Endothelial cell of umbilical vein (primary cell): ENCODE results near the gene ITGA7. TPM values are rescaled to one million over a fixed set of nuclear protein-coding genes. Genes with fewer than 3 reads are reported as not detected.

Source experiments
- BruUV-seq: library from RNA; stranded (reverse); fragments of 400-500 nt; replicated peaks from 2 replicates; lab custom pipeline; 2021; lab: Mats Ljungman, UMichigan
- CTCF ChIA-PET: fragments of 300-600, 350-600 bp; sonication (Branson Sonifier 250); formaldehyde crosslinking; loops from one replicate; lab custom pipeline; 2021; ENCODE audit warnings: antibody characterized with exemption, inconsistent platforms; lab: Charles Lee
- POLR2A ChIA-PET: fragments of 300-600, 350-600 bp; sonication (Branson Sonifier 250); formaldehyde crosslinking; loops from one replicate; lab custom pipeline; 2021; ENCODE audit warnings: antibody characterized with exemption, inconsistent platforms; lab: Charles Lee
- DNase-seq: peaks from one replicate; pipeline ENCODE4 v3.0.0-alpha.2; 2011; ENCODE audit warnings: low read depth, low spot score
- FAIRE-seq: peaks from 2 replicates; lab custom pipeline; 2011; peaks lifted over from hg19 to GRCh38; lab: Jason Lieb, UNC
- H2AFZ ChIP-seq: 2 replicates; pipeline ENCODE4 v1.6.0; 2012; ENCODE audit warnings: low read depth, low read length, control low read depth, inconsistent platforms
- H3K27ac ChIP-seq: 2 replicates; pipeline ENCODE4 v1.5.1; 2011; ENCODE audit warnings: low read depth, mild to moderate bottlenecking, control low read depth, low read length, moderate library complexity; ENCODE audit not compliant: insufficient read depth
- H3K27me3 ChIP-seq, 2 experiments: 2 replicates each; pipeline versions ENCODE4 v1.6.0 to v1.6.1; 2011; ENCODE audit warnings: low read length in 2 of 2, mixed read lengths in 1 of 2; ENCODE audit not compliant: control insufficient read depth in 2 of 2, insufficient read depth in 2 of 2
- H3K36me3 ChIP-seq, 2 experiments: 2 replicates in 1 of 2; 3 replicates in 1 of 2; pipeline ENCODE4 v1.5.1; 2011; ENCODE audit warnings: low read length in 2 of 2, mild to moderate bottlenecking in 1 of 2, moderate library complexity in 1 of 2; ENCODE audit not compliant: control insufficient read depth in 2 of 2, insufficient read depth in 2 of 2; ENCODE audit errors: extremely low read depth in 1 of 2
- H3K4me1 ChIP-seq: 3 replicates; pipeline ENCODE4 v1.5.1; 2011; ENCODE audit warnings: mild to moderate bottlenecking, low read length; ENCODE audit not compliant: control insufficient read depth, insufficient read depth; ENCODE audit errors: extremely low read depth
- H3K4me2 ChIP-seq: 2 replicates; pipeline ENCODE4 v1.6.1; 2011; ENCODE audit warnings: low read length, control low read depth, mixed read lengths; ENCODE audit not compliant: insufficient read depth
- H3K4me3 ChIP-seq, 3 experiments: fragments of 200-600 bp in 1 of 3; sonication (generic), shearing (Covaris generic) in 1 of 3; replicated peaks in 1 of 3; 2 replicates each; pipeline ENCODE4 v1.5.1; 2011 to 2016; ENCODE audit warnings: control low read depth in 3 of 3, low read length in 3 of 3, mild to moderate bottlenecking in 2 of 3, inconsistent platforms in 1 of 3, low read depth in 1 of 3, moderate library complexity in 1 of 3; ENCODE audit not compliant: insufficient read depth in 1 of 3
- H3K79me2 ChIP-seq: 2 replicates; pipeline ENCODE4 v1.6.0; 2012; ENCODE audit warnings: low read length, inconsistent platforms; ENCODE audit not compliant: control insufficient read depth, insufficient read depth
- H3K9ac ChIP-seq: replicated peaks from 2 replicates; pipeline ENCODE3; 2011; ENCODE audit warnings: low read length, control low read depth; ENCODE audit not compliant: insufficient read depth; ENCODE audit errors: extremely low read depth
- H3K9me1 ChIP-seq: replicated peaks from 3 replicates; pipeline ENCODE4 v1.6.0; 2011; ENCODE audit warnings: mild to moderate bottlenecking, low read length; ENCODE audit not compliant: control insufficient read depth, insufficient read depth; ENCODE audit errors: extremely low read depth
- H3K9me3 ChIP-seq: replicated peaks from 2 replicates; pipeline ENCODE4 v1.5.1; 2012; ENCODE audit warnings: low read length, inconsistent platforms; ENCODE audit not compliant: control insufficient read depth, insufficient read depth
- H4K20me1 ChIP-seq: replicated peaks from 2 replicates; pipeline ENCODE3; 2011; ENCODE audit warnings: mild to moderate bottlenecking, low read length; ENCODE audit not compliant: control insufficient read depth, insufficient read depth; ENCODE audit errors: extremely low read depth
- CTCF ChIP-seq, 2 donors: IDR thresholded peaks; 1 replicate in 1 of 2; 2 replicates in 1 of 2; pipeline ENCODE4 v1.5.1; 2011; ENCODE audit warnings: low read length in 2 of 2, mild to moderate bottlenecking in 2 of 2, moderate library complexity in 2 of 2, control low read depth in 1 of 2, inconsistent platforms in 1 of 2, low read depth in 1 of 2; ENCODE audit not compliant: insufficient read depth in 1 of 2; ENCODE audit errors: extremely low read depth in 1 of 2
- EZH2 ChIP-seq: IDR thresholded peaks from 2 replicates; pipeline ENCODE4 v1.6.1; 2012; ENCODE audit warnings: borderline replicate concordance, low read depth, mild to moderate bottlenecking, moderate library complexity, low read length, inconsistent platforms; ENCODE audit not compliant: severe bottlenecking
- FOS ChIP-seq: IDR thresholded peaks from 2 replicates; pipeline ENCODE4 v1.6.1; 2011; ENCODE audit warnings: mild to moderate bottlenecking, low read length, moderate library complexity, borderline replicate concordance; ENCODE audit not compliant: insufficient read depth
- GATA2 ChIP-seq: IDR thresholded peaks from 2 replicates; pipeline ENCODE4 v1.7.0; 2011; ENCODE audit warnings: low read depth, mild to moderate bottlenecking, moderate library complexity, mixed read lengths, low read length; ENCODE audit not compliant: insufficient read length, insufficient read depth
- JUN ChIP-seq: IDR thresholded peaks from 2 replicates; pipeline ENCODE4 v1.6.1; 2011; ENCODE audit warnings: borderline replicate concordance, low read depth; ENCODE audit not compliant: insufficient read length, insufficient read depth
- MAX ChIP-seq: IDR thresholded peaks from 2 replicates; pipeline ENCODE4 v1.6.1; 2011; ENCODE audit not compliant: insufficient read depth, insufficient read length
- MYC ChIP-seq: IDR thresholded peaks from one replicate; pipeline ENCODE4 v1.6.1; 2011; ENCODE audit warnings: mild to moderate bottlenecking, low read depth, low read length
- POLR2A ChIP-seq: IDR thresholded peaks from 2 replicates; pipeline ENCODE4 v1.6.1; 2012; ENCODE audit warnings: low read depth, mild to moderate bottlenecking, control low read depth, low read length
- POLR2AphosphoS5 ChIP-seq: IDR thresholded peaks from 2 replicates; pipeline ENCODE4 v1.6.1; 2012; ENCODE audit warnings: low read depth, mild to moderate bottlenecking, control low read depth, low read length, moderate library complexity; ENCODE audit not compliant: insufficient read depth
- dilution Hi-C: fragments of 300-500 bp; cut with MboI; formaldehyde crosslinking; loops from one replicate; pipeline ENCODE4 v1.15.0; 2019; ENCODE audit warnings: low sequenced_read_pairs; ENCODE audit not compliant: extremely low pct_ligation_motif_present
- intact Hi-C: fragments of 100-400 bp; cut with micrococcal nuclease; formaldehyde crosslinking; loops from one replicate; pipeline ENCODE4 v1.10.0; 2022
- polyA plus RNA-seq, 4 experiments: library from polyadenylated mRNA; depleted of rRNA in 3 of 4; stranded (reverse) in 3 of 4; unstranded in 1 of 4; fragments of >200 nt; gene quantifications; 2 replicates each; pipeline versions ENCODE4 v1.2.1 to v1.2.3, GENCODE V29; 2011 to 2012; ENCODE audit warnings: missing spikeins in 1 of 4
- total RNA-seq: library from RNA; stranded (reverse); gene quantifications from 2 replicates; pipeline ENCODE4 v1.2.3, GENCODE V29; 2021

The ITGA7 gene
- total and polyA plus RNA-seq, 2 donors (not counting 3 experiments of a cell fraction or from before 2014, with no cell fraction given), result 0.41 to 0.84 TPM

GRCh38 chr12:55728939-55729818 lies 21.5 kb upstream of the ITGA7 start, which contains the start of gene CD63:
Gene CD63 (minus strand): TSS chr12:55729009. CDS start chr12:55728341, 668 bp downstream.
- H3K36me3 ChIP-seq, result peaks cover 7 to 21% of the 10 kb centered on the region in 2 experiments
- no peaks in the 10 kb centered on the region for H3K27me3 ChIP-seq
- TF ChIP-seq FOS (peak; percentile 77), MAX (peak; percentile 84), CTCF (IDR thresholded peaks at IDR 0.05; ENCODE audit: extremely low read depth in 1 of 2, insufficient read depth in 1 of 2, low read depth in 1 of 2, low read length in 2 of 2) (no peak), JUN (no peak), EZH2 (no peak), GATA2 (no peak), POLR2AphosphoS5 (peak; percentile 85), POLR2A (peak; percentile 41), MYC (peak; percentile 85)
- dilution Hi-C loops, result no loop called here
- ChIA-PET CTCF (interaction anchor here (0.7 to 3.0 kb wide), 9 partner anchors 9 to 460 kb away, joined by 3 to 51 read pairs (median 5); partner anchors contain the start of genes BLOC1S1, RDH5 and SMARCC2), POLR2A (interaction anchor here (0.5 to 1.8 kb wide), 7 partner anchors 9 to 1224 kb away, joined by 3 to 6 read pairs (median 3); partner anchors contain the start of genes ORMDL2, RAB5B and SARNP)
- intact Hi-C loops, result loop anchor here (1.0 kb wide), 1 partner anchor 8 kb away; no protein-coding TSS in a partner anchor
- DNase-seq (peak; percentile 88), FAIRE-seq (peak; percentile 99)
- H3K9me1 ChIP-seq, result no peaks in the 10 kb centered on the region
- peak within 1 kb of the TSS; percentile 94 for H3K9ac ChIP-seq
- BruUV-seq, result TSS peak; percentile 17
- H3K4me3 ChIP-seq, result peak within 1 kb of the TSS; percentile 71 to 89 (median 76)
- H3K4me1 ChIP-seq, result peaks cover 19% of the 10 kb centered on the region
- peaks cover 30% of the 10 kb centered on the region for H3K79me2 ChIP-seq
- H3K27ac ChIP-seq, result peak within 1 kb of the TSS; percentile 96
- H2AFZ ChIP-seq, result peak within 1 kb of the TSS; percentile 45
- H3K4me2 ChIP-seq, result peak within 1 kb of the TSS; percentile 82
- no peaks in the 10 kb centered on the region for H4K20me1 ChIP-seq
- H3K9me3 ChIP-seq, result no peaks in the 10 kb centered on the region
